ENCODE measurements around the gene TNMD.
A peak's percentile ranks its signal among the peaks of the same experiment; 100 is the strongest.
"Not testable (repeated sequence)": the region's sequence is repeated elsewhere in the genome, so short reads cannot be mapped to it uniquely, and the experiment has no call there.

Gene TNMD

DNA sequence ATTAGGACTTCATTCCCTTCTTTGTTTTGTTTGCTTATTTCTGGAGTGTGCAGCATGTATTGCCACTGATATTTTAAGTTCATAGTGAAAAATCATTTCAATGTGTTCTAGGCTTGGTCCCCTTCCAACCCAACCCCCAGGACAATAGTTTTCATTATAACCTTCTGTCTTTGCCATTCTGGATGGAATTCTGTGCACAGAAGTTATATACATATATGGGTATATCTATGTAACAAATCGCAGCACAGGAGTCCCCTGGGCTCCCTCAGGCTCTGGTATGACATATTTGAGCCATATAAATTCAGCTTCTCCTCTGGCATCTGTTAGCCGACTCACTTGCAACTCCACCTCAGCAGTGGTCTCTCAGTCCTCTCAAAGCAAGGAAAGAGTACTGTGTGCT is at the start of gene TNMD:
TSS of gene TNMD (plus strand) at position 326 of the 400 bp plus-strand sequence. CDS start 83 bp downstream, outside the sequence.
- DNase-seq, result no peak

DNA sequence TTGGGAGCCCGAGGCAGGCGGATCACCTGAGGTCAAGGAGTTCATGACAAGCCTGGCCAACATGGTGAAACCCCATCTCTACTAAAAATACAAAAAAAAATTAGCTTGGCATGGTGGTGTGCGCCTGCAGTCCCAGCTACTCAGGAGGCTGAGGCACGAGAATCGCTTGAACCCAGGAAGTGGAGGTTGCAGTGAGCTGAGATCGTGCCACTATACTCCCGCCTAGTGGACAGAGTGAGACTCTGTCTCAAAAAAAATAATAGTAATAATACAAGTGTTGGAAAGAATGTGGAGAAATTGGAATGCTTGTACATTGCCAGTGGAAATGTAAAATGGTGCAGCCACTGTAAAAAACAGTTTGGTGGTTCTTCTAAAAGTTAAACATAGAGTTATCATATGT is 19.2 kb upstream of the TNMD start:
- DNase-seq, result not testable (repeated sequence)

DNA sequence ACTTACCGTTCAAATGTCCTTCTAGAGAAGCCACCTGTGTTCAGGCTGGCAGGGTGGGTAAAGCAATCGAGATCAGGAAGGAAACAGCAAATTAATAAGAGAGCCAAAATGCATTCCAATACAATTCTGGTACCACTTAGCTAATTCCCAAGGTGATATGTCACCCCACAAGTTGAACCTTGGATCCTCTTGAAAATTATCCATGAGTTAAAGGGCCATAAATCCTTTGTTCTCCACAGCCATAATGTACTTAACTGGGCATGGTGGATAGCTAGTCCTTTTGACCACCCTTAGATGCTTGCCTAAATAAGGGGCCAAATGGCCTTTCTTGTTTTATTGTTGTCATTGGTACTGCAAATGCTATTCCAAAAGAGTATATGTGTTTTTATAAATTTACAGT is 2.0 kb downstream of the TNMD start:
- no peak for DNase-seq

DNA sequence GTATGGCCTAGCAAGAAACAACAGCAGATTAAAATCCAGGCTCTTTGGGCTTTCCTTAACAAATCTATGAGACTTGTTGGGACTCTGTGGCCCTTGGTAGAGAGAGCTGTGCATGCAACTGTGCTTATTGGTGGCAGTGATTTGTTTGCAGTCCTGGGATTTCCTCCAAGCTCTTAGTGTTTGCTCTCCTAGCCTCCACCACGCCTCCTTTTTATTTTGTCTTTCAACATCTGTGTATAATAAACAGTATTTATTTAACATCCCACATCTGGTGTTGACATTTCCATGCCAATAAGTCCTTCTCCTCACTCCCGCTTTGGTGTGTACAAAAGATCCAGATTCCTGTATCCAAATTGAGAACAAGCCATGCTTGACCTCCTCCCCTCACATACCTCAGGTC is 3.1 kb downstream of the TNMD start:
- no peak for DNase-seq

DNA sequence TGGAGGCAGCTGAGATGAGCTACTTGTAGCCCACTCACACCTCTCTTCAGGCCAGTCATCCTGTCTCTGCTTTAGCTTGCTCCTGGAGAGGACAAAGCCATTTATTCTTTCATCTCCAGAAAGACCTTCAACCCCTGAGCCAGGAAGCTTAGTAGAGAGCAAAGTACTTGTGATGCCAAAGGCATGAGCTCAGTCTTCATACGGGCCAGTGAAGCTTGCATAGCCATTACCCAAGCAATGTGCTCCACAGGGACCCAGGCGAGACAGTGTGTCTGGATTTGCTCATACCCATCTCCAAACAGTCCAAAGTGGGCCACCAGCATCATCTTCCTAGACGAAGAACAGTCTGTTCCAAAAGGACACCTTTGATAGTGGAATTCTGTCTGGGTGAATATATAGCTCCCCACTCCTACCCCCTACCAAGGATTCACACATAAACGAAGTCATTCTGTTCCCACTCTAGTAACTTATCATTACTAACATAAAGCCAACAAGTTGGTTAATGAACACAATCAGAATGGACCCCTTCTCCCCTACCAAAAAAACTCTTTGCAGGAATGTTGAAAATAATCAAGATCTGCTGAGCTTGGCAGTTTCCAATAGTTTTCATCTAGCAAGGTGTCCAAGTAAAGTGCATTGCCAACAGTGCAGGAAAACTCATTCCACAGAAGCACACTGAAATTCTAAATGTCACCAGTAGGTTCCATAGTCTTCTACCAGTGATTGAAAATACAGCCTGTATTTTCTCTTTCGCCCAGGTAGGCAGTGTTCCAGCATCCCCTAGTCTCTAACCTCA is 6.7 kb downstream of the TNMD start:
- no peak for DNase-seq

DNA sequence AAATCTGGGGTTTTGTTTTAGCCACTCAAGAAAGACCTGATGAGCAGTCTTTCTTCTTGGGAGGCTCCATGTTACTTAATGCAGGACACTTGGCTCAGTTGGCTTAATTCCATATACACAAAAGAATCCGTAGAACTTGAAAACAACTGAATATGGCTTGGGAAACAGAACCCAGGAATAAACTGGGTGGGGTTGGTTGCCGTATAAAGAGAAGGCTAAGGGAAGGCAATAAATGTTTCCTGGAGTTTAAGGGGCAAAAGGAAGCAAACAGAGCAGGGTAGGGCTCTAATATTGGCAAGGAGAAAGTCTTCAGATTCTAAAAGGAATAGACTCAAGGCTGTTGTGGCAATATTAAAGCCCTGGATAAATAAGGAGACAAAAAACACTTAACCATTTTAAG is 8.4 kb downstream of the TNMD start:
- DNase-seq, result no peak

DNA sequence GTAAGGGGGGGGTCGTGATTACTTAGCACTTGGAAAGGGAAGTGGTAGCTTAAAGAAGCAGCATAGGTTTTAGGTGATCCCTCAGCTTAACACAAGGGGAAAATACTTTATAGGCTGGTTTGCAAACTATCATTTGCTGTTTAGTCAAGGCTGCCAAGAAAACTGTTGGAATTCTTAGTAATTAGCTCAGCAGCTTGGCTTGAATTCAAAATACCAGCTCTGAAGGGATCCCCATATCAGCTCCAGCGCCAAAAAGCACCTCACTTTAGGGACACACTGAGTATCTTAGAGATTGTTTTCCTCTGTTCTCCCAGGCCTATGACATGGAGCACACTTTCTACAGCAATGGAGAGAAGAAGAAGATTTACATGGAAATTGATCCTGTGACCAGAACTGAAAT is 8.8 kb downstream of the TNMD start:
- no peak for DNase-seq

DNA sequence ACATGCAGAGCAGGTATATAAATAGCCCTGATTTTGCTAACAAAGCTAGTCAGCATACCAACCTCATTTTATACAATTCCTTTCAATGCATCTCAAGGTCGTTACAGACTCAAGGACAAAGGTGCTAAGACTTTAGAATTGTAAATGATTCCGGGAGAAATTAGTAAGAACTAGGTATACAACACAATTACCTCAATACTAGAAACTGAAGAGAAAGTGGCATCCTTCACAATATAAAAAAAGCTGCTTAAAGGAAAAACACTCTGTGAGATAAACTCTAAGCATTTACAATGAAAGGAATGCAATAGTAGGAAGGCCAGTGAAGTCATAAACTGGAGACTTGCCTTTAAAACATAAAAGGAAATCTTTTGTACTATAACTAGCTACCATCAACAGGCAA is 11.9 kb downstream of the TNMD start:
- no peak for DNase-seq

DNA sequence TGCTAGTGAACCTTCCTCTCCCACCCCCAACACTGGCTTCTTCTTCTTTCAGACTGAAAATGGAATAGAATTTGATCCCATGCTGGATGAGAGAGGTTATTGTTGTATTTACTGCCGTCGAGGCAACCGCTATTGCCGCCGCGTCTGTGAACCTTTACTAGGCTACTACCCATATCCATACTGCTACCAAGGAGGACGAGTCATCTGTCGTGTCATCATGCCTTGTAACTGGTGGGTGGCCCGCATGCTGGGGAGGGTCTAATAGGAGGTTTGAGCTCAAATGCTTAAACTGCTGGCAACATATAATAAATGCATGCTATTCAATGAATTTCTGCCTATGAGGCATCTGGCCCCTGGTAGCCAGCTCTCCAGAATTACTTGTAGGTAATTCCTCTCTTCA is 14.7 kb downstream of the TNMD start:
- no peak for DNase-seq

DNA sequence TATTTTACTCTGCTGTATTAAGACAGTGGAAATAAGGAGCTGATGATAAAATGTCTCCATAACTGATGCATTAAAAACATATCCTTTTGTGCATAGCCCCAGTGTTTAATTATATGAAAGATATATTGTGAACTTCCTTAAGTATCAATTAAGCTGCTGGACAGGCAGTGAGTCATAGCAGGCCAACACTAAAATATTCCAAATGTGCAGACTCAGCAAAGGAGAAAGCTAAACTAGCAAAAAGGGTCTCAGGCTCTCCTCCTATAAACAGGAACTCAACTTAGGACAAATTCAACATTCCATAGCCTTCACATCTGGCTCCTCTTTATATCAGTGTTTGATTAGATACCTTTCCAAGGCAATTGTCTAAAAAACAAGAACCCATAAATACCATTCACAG is 15.6 kb downstream of the TNMD start:
- no peak for DNase-seq

DNA sequence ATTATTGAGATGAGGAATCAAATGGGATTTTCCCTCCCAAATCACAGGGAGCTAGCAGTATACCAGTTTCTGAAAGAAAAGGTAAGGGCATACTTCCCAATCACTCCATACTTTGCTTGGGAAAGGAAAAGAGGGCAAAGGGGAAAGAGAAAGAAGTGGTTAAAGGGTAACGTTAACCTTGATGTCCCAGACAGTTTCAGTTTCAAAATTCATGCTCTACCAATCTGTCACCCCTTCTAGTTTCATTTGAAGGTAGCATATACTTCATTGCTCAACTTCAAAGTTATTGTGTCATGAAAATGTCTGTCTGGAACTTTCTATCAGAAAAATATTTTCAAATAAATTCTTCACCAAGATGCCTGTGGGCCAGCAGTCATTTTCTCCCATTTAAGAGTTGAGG is 16.0 kb downstream of the TNMD start:
- no peak for DNase-seq

DNA sequence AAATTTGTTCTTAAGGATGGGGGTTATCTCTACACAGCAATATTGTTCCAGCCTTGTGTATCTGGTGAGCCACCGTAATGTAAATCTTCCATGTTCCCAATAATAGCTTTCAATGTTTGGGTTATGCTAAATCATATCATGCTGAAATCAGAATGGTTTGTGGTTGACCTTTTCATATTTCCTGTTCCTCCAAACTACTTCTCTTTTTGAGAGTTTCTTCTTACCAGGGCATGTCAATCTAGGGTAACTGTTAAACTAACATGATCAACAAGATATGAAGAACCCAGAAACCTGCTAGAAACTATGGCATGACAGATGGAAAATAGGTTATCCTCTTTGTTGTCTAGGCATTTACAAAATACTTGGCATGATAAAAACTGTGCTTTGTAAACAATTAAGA is 22.0 kb downstream of the TNMD start:
- no peak for DNase-seq

DNA sequence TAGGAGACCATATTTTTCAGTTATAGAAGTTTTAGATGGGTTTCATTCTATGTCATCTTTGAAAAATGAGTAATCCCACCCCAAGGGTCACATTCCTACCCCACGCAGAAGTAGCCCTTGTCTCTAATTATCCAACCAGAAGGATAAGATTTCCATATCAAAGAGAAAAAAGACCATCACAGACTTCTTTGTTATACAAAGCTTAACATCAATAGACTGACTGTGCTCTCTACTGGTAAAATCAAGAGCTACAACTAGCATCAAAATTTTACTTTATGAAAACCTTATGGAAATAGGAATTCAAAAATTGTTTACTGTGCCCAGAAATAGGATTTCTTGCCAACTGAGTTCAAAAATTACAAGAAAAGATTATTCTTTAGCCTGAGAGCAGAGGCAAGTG is 24.9 kb downstream of the TNMD start:
- no peak for DNase-seq

DNA sequence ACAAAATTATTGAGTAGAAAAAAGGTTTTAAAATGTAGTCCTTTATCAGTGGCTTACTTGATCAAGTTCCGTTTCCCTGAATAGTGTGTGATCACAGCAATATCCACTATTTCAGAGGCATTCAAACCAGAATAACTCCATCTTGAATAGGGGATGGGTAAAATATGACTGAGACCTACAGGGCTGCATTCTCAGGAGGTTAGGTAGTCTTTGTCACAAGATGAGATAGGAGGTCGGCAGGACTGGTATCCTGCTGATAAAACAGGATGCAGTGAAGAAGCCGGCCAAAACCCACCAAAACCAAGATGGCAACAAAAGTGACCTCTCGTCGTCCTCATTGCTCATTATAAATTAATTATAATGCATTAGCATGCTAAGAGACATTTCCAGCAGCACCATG is 27.2 kb downstream of the TNMD start:
- DNase-seq, result no peak

DNA sequence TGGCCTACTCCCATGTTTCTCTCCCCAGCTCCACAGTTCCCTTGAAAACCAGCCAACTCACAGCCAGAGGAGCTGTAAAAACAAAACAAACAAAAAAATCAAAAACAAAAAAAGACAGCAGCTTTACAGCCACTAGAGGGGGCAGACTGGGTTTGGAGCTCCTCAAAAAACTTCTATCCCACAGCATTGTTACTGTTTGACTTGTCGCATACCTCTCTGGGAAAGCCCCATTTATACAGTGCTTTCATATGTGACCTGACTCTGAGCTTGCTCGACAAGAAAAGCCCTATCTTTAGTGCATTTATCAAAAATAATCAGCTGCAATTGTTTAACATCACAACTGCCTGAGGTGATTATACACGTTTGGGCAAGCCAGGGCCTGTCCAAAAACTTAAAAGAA is 30.3 kb downstream of the TNMD start:
- peak; percentile 4 for DNase-seq

DNA sequence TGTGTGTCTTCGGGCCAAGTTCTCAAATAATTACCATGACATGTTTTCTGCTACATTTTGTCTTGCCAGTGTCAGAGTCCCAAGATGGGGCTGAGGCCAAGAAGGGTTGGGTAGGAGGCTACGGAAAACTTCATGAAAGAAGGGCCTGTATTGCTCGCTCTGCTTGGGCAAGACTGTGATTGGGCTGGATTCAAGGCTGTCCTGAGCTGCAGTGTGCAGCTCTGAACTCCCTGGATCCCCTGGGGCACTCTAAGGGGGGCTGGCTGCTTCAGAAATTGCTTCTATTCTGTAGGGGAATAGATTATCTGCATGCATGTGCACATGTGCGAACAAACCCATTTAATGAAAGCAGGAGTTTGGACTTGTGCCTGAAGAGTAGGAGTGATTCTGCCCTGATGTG is 38.3 kb downstream of the TNMD start:
- no peak for DNase-seq

DNA sequence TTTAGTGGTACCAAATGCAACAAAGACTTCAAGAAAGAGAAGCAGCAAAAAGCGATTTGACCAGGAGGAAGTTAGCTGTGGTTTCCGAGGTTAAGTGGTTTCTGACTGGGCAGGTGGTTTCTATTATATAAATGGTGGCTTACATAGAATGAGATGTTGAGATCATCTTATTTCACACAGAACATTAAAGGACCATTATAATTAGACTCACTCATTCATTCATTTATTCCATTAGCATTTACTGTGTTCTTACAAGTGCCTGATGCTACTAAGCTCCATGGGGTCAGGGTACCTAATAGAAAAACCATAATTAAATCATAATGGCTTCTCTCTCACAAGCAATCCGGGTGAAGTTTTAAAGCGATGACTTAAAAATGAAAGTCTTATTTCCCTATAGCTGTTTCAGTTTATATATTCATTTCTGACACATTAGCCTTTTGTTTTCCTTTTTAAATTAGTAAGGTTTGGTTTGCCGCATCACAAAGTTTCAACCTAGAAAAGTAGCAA is 41.3 kb downstream of the TNMD start:
- DNase-seq, result peak; percentile 2

DNA sequence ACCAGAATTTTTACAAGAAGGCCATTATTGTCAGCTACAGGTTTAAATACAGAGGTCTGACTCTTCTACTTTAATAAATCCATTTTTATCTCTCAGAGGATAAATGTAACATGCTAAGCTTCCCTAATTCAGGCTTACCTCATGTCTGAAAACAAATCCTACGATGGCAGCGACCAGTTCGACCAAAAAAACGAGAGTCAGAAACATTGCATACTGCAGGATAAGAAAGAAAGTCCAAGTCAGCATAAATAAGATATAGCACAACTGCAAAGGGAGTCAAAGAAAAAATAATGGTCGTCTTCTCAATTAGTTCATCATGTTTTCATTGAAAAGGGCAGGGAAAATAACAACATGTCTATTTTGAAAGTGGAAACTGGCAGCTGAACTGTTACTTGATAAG is 50.3 kb downstream of the TNMD start:
- DNase-seq, result no peak

DNA sequence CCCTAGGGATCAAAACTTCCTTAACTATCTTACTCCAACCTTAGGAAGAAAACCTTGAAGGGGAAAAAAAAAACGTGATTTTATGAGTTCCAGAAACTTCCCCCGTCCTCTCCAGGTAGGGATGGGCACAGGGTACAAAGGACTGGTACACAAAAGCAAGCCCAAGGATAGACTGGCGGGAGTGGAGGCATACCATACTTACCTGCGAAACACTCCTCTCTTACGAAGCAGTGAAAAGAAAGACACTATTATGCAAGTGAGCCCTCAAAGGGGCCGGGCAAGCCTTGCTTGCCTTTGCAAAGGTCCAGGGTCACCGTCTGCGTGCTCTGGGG is 51.2 kb downstream of the TNMD start:
- DNase-seq, result no peak

DNA sequence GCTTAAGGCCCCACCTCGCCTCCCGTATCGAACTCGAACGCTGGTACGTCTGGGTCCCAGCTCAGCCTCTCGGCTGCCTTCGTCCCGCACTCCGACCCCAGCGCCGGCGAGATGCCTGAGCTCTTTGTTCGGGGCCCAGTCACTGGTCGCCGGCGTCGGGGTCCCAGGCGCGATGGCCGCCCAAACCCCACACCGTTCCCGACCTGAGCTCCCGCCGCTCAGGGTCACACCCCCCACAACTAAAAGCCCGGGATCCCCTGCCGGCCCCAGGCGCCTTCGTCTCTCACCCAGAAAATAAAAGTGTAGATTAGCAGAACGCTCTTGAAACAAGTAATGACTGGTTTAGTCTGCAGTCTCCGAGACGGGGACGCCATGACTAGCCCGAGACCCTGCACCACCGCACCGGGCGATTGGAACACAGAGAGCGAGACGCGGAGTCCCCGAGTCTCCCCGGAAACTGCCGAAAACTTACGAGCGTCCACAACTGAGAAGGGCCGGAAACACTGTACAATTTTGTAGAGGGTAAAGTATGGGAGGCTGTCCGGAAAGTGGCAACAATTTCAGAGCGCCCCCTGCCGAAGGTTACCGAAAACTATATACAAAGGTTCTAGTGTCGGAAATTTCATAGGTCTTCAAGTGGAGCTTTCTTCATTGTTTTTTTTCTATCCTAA is 51.7 kb downstream of the TNMD start, which contains the start of gene TSPAN6:
TSS of gene TSPAN6 (minus strand) at position 486 of the 671 bp plus-strand sequence. CDS start at position 374, 112 bp downstream.
- peak; percentile 78 for DNase-seq

DNA sequence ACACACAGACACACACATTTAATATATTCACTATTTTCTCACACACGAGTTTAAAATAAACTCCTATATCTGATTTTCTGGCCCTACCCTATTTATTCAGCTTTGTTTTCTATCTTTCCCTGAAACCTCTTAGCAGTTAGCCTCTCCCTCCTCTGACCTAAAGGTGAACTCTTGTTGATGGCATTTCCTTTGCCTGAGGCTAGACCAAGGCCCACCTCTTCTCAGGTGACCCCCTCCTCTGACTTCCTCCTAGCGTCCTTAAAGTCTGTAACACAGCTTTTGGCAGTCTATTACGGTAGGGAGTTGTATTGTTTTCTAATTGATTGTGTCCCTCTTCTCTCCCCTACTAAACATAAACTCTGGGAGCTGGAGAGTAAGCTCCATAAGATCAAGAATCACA is 57.6 kb downstream of the TNMD start:
- DNase-seq, result no peak

DNA sequence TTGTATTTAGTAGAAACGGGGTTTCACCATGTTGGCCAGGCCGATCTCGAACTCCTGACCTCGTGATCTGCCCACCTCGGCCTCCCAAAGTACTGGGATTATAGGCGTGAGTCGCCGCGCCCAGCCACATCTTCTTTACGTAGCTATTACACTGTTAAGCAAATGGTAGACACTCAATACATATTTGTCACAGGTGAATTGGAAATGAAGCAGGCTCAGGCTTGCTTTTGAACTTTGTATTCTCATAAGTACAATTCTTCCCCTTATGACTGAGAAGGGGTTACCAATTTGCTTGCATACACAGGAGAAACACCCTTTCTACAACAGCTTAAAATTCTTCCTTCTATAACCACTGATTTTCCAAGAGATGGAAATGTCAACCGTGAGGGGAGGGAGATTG is 58.5 kb downstream of the TNMD start:
- no peak for DNase-seq

DNA sequence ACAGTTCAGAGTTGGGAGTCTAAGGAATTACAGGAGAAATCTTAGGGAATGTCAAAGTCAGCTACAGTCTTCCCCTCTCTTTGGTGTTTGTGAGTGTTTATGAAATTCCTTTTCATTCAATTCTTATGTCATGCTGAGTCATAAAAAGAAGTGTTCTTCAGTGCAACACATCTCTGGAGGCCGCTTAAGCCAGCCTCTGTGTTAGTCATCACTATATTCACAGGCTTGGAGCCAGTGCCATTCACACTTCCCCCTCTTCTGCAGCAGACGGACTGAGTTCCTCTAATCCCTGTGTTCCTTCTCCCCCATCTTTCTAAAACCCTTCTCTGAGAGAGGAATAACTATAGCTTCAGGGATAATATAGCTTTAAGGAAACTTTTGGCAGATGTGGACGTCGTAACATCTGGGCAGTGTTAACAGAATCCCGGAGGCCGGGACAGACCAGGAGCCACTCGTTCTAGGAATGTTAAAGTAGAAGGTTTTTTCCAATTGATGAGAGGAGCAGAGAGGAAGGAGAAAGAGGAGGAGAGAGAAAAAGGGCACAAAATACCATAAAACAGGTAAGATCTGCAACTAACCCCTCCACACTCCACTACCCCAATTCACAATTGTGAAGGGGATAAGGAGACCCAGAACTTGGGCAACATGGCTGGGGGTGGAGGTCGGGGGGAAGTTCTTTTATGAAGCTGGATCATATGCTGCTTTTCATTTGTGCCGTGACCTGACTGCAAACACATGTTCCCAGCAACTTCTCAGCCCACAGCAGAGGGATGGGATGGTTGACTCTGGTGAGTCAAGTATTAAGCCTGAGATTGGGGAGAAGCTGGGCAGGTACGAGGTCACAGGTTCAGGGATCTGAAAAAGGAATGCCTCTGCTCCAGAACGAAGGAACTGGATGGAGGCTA is 59.5 kb downstream of the TNMD start, which contains the start of gene SRPX2:
TSS of gene SRPX2 (plus strand) at position 244 of the 905 bp plus-strand sequence. CDS start 2,124 bp downstream, outside the sequence.
- peak; percentile 0 for DNase-seq
